Right cardiac atrium (tissue), 5 donors: ENCODE measurements around the gene SPON1. TPM values are rescaled to one million over a fixed set of nuclear protein-coding genes. Genes with fewer than 3 reads are reported as not detected.
"Not testable (repeated sequence)": the region's sequence is repeated elsewhere in the genome, so short reads cannot be mapped to it uniquely, and the experiment has no call there.

ENCODE experiments used
- ATAC-seq, 2 donors: fragments of 200-7000 bp; cut with Tn5 transposase; one replicate each; pipeline versions ENCODE4 v1.8.0 to v1.9.1; 2020; ENCODE audit warnings: moderate library complexity in 2 of 2, mild to moderate bottlenecking in 1 of 2
- DNase-seq, 3 donors: peaks; one replicate each; pipeline ENCODE4 v3.0.0-alpha.2; 2020
- H3K27ac ChIP-seq: one replicate; pipeline ENCODE4 v1.5.1; 2013; ENCODE audit warnings: mild to moderate bottlenecking, low read length, control low read depth, moderate library complexity
- H3K27me3 ChIP-seq: one replicate; pipeline ENCODE4 v1.6.1; 2013; ENCODE audit not compliant: control insufficient read depth, insufficient read depth
- H3K4me1 ChIP-seq: one replicate; pipeline ENCODE4 v1.6.1; 2013; ENCODE audit warnings: low read length; ENCODE audit not compliant: control insufficient read depth, insufficient read depth
- H3K4me3 ChIP-seq: one replicate; pipeline ENCODE4 v1.5.1; 2013; ENCODE audit warnings: low read length, control low read depth
- H3K9me3 ChIP-seq: one replicate; pipeline ENCODE4 v1.6.1; 2013; ENCODE audit warnings: low read length; ENCODE audit not compliant: control insufficient read depth
- WGBS: extraction: QIAGEN DNeasy Blood & Tissue Kit; methylation state at CpG from one replicate; pipeline ENCODE4 v1.1.7; 2013; 5-methylcytosine and 5-hydroxymethylcytosine counted together
- intact Hi-C, 4 donors: fragments of 100-400 bp; cut with DNase I; formaldehyde crosslinking; loops; one replicate each; pipeline versions ENCODE4 v1.11.0 to v1.14.0; 2022 to 2023
- polyA plus RNA-seq: library from polyadenylated mRNA; stranded (reverse); fragments of 200-250 nt; gene quantifications from one replicate; pipeline ENCODE4 v1.2.3, GENCODE V29; 2013
- total RNA-seq, 4 donors: library from RNA; stranded (reverse); fragmentation: NEBNext Ultra II Directional; extraction: Animal tissue kit (Norgen Biotek cat#: 25700); gene quantifications; one replicate each; pipeline ENCODE4 v1.2.1, GENCODE V29; 2021
- donor health status: healthy with polysubstance abuse.
- donor health status: DM: no; HTN: yes; CAD: no.
- donor health status: DM: no; HTN: no; CAD: no.
- donor health status: DM: no; HTN: yes; CAD: no; lungs with severe emphysema.
- donor health status: DM: yes; HTN: yes; CAD: no.

The SPON1 gene
- total and polyA plus RNA-seq, 5 donors = 12.6 to 32.7 (median 24.7) TPM

GRCh38 chr11:13983081-13983751 lies 20.7 kb downstream of the SPON1 start:
- Histone ChIP-seq H3K27me3 (no peaks in the 10 kb centered on the region), H3K27ac (peak overlapping the region; percentile 46), H3K4me1 (peaks cover 2% of the 10 kb centered on the region), H3K4me3 (no peak overlapping the region), H3K9me3 (no peaks in the 10 kb centered on the region)
- peak; percentile 90 to 92 for ATAC-seq
- DNase-seq = peak; percentile 22 to 65 (median 62)
- intact Hi-C loops = no loop called here
- 60% methylated on average over 12 of the region's 12 CpGs for WGBS

- Histone ChIP-seq H3K4me3 (no peak overlapping the region), H3K27ac (peak overlapping the region; percentile 37), H3K27me3 (no peaks in the 10 kb centered on the region), H3K9me3 (no peaks in the 10 kb centered on the region), H3K4me1 (peaks cover 2% of the 10 kb centered on the region)
- ATAC-seq = peak; percentile 48 to 61
- intact Hi-C loops = no loop called here
- no peak for DNase-seq
- 39% methylated on average over 4 of the region's 4 CpGs for WGBS
These were observed 22.3 kb downstream of the SPON1 start for GRCh38 chr11:13984616-13985450.

GRCh38 chr11:13986695-13987094 lies 24.2 kb downstream of the SPON1 start:
- ATAC-seq, H3K9me3 ChIP-seq, H3K4me1 ChIP-seq, H3K27ac ChIP-seq, DNase-seq, H3K4me3 ChIP-seq, intact Hi-C loops, H3K27me3 ChIP-seq: not testable (repeated sequence)
- 96% methylated on average over 5 of the region's 5 CpGs for WGBS

- H3K4me1 ChIP-seq, H3K9me3 ChIP-seq, ATAC-seq, intact Hi-C loops, H3K4me3 ChIP-seq, H3K27ac ChIP-seq, H3K27me3 ChIP-seq: not testable (repeated sequence)
- 80% methylated on average over 15 of the region's 15 CpGs for WGBS
- DNase-seq = peak in 1 of 3 donors; percentile 57
These were observed 29.8 kb downstream of the SPON1 start for GRCh38 chr11:13992158-13992856.

GRCh38 chr11:13993096-13993765 lies 30.7 kb downstream of the SPON1 start:
- ATAC-seq (no peak), DNase-seq (peak in 1 of 3 donors; percentile 42)
- Histone ChIP-seq H3K9me3 (no peaks in the 10 kb centered on the region), H3K4me1 (no peaks in the 10 kb centered on the region), H3K4me3 (no peak overlapping the region), H3K27me3 (no peaks in the 10 kb centered on the region), H3K27ac (no peak overlapping the region)
- intact Hi-C loops = no loop called here
- 67% methylated on average over 7 of the region's 7 CpGs for WGBS

- intact Hi-C loops = no loop called here
- WGBS = 92% methylated on average over 4 of the region's 4 CpGs
- Histone ChIP-seq H3K4me1 (no peaks in the 10 kb centered on the region), H3K4me3 (no peak overlapping the region), H3K9me3 (no peaks in the 10 kb centered on the region), H3K27ac (no peak overlapping the region), H3K27me3 (no peaks in the 10 kb centered on the region)
- DNase-seq = no peak
- no peak for ATAC-seq
These were observed 35.4 kb downstream of the SPON1 start for GRCh38 chr11:13997881-13998280.

GRCh38 chr11:13999704-14000103 lies 37.2 kb downstream of the SPON1 start:
- ATAC-seq (no peak), DNase-seq (no peak)
- H3K4me3 ChIP-seq = no peak overlapping the region
- no peaks in the 10 kb centered on the region for H3K9me3 ChIP-seq
- intact Hi-C loops = no loop called here
- no peak overlapping the region for H3K27ac ChIP-seq
- H3K4me1 ChIP-seq = no peaks in the 10 kb centered on the region
- no peaks in the 10 kb centered on the region for H3K27me3 ChIP-seq

- WGBS = 92% methylated on average over 2 of the region's 2 CpGs
These were observed 39.1 kb downstream of the SPON1 start for GRCh38 chr11:14001597-14001996.

GRCh38 chr11:14007566-14007965 lies 45.0 kb downstream of the SPON1 start:
- H3K27ac ChIP-seq = no peak overlapping the region
- DNase-seq = no peak
- no peaks in the 10 kb centered on the region for H3K9me3 ChIP-seq
- H3K4me1 ChIP-seq = no peaks in the 10 kb centered on the region
- no peak overlapping the region for H3K4me3 ChIP-seq
- no peak for ATAC-seq
- intact Hi-C loops = no loop called here
- WGBS = 85% methylated on average over 6 of the region's 6 CpGs
- no peaks in the 10 kb centered on the region for H3K27me3 ChIP-seq

More at GRCh38 chr11:14001597-14001996, 39.1 kb downstream of the SPON1 start:
- H3K4me1 ChIP-seq = no peaks in the 10 kb centered on the region
- no peaks in the 10 kb centered on the region for H3K9me3 ChIP-seq
- no peaks in the 10 kb centered on the region for H3K27me3 ChIP-seq
- H3K27ac ChIP-seq = no peak overlapping the region
- ATAC-seq (no peak), DNase-seq (no peak)
- intact Hi-C loops = no loop called here
- no peak overlapping the region for H3K4me3 ChIP-seq

- H3K27ac ChIP-seq = no peak overlapping the region
- H3K4me1 ChIP-seq = peaks cover 1% of the 10 kb centered on the region
- no peaks in the 10 kb centered on the region for H3K27me3 ChIP-seq
- 62% methylated on average over 3 of the region's 3 CpGs for WGBS
- no peaks in the 10 kb centered on the region for H3K9me3 ChIP-seq
- H3K4me3 ChIP-seq = no peak overlapping the region
- DNase-seq = no peak
- no peak for ATAC-seq
- intact Hi-C loops = no loop called here
These were observed 48.1 kb downstream of the SPON1 start for GRCh38 chr11:14010665-14011064.
